ENCODE results near the gene EML3.
"Not testable (repeated sequence)": the region's sequence is repeated elsewhere in the genome, so short reads cannot be mapped to it uniquely, and the experiment has no call there.

Gene EML3

DNA sequence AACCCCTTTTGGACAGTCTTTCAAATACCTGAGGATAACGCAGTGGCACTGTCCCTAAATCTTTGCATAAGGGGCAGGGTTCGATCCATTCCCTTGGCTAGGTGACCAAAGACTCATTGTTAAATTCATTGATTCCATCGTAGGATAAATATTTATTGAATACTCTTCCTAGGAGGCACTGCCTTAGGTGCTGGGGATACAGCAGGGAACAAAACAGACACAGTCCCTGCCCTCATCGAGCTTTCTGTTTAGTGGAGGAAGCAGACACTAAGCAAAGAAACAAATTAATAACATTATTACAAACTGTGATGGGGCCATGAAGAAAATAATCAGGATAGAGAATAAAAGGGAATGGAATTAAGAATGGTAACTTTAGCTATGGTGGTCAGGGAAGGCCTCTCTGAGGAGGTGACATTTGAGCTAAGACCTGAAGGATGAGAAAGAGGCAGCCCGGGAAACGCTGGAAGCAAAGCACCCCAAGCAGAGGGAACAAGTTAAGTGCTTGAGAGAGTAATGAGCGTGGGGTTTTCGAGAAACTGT, 8.5 kb upstream of the EML3 start:
- DNase-seq = no peak

GRCh38 chr11:62616957-62617356, 4.4 kb upstream of the EML3 start:
- not testable (repeated sequence) for DNase-seq

GRCh38 chr11:62615521-62615920, 2.9 kb upstream of the EML3 start:
- DNase-seq = no peak

GRCh38 chr11:62614275-62614674, 1.7 kb upstream of the EML3 start:
- no peak for DNase-seq

DNA sequence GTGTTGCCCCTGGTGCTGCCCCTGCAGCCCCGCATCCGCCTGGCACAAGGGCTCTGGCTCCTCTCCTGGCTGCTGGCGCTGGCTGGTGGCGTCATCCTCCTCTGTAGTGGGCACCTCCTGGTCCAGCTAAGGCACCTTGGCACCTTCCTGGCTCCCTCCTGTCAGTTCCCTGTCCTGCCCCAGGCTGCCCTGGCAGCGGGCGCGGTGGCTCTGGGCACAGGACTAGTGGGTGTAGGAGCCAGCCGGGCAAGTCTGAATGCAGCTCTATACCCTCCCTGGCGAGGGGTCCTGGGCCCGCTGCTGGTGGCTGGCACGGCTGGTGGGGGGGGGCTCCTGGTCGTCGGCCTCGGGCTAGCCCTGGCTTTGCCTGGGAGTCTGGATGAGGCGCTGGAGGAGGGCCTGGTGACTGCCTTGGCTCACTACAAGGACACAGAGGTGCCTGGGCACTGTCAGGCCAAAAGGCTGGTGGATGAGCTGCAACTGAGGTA, 760 bp upstream of the EML3 start:
- DNase-seq = no peak

- no peak for DNase-seq
These were observed 740 bp downstream of the EML3 start for GRCh38 chr11:62611705-62612365.

DNA sequence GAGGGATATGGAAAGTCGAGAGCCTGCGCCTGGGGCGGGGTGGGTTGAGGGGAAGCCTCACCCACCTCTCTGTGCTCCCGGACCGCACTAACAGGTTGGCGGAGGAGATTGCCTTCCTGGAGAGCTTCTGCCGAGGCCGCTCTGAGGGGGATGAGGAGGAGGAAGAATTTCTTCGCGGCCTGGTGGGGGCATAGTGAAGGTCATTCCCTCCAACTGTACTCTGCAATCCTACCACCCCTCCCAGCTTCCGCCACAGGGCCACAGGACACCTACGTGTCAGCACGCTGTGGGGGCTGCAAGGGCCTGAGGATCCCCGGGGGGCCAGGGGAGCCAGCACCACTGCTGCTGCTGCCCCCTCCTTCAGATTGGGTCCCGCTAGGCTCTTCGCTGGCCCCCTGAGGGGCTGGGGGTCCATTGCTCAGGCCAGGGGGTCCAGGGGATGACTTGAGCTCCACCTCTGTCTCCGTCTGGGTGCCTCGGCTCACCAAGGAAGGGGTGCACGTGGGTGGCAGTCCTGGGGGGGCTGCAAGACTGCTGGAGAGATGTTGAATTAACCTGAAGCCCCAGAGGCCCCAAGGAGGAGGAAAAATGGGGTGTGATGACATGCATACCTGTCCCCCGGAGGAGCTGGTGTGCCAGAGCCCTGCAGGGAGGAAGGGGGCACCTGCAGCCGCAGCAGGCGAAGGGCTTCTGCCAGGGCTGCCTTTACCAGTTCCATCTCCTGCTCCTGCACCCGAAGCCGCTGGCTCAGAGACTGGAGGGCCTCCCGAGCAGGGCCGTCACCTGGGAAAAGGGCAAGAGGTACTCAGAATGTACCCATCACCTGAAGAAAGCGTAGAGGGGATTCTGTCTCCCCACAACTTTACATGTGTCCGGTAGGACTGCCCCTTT, 1.5 kb downstream of the EML3 start:
- no peak for DNase-seq

GRCh38 chr11:62610403-62610802, 2.2 kb downstream of the EML3 start:
- no peak for DNase-seq

GRCh38 chr11:62608776-62609175, 3.8 kb downstream of the EML3 start:
- no peak for DNase-seq

DNA sequence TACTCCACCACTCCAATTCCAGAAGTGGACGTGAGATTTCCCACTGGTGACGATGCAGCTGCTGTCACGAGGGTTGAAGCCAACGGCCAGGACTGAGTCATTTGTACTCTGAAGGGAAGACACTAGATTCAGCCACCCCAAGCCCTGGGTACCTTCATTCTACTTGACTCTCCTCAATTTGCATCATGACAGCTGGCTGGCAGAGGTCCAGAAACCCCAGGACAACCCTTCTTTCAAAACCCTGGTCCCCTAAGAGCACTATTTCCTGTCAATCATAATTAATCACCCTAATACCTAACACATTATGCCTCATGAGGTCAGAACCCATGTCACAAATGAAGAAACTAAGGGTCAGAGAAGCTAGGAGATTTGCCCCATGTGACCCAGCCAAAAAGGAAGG, 4.9 kb downstream of the EML3 start:
- DNase-seq = no peak

- no peak for DNase-seq
These were observed 6.7 kb downstream of the EML3 start for GRCh38 chr11:62605902-62606301.

DNA sequence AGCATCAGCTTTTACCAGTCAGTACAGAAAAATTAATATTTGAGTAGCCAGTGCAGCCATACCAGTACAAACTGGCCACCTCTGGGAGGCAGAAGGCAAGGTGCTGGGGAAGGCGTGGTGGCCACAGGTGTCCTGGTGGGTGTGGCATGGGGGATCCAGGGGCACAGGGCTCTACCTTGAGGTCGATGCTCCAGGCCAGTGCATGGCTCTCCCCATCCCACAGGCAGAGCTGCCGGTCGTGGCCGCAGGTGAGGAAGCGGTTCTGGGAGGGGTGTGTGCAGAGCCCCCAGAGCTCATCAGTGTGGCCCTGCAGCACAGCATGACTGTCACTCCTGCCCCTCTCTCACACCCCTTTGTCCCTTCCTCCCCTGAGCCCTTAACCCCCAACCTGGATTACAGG, 7.1 kb downstream of the EML3 start:
- DNase-seq = no peak

GRCh38 chr11:62604460-62605120, 8.0 kb downstream of the EML3 start:
- no peak for DNase-seq

- no peak for DNase-seq
These were observed 8.7 kb downstream of the EML3 start for GRCh38 chr11:62603776-62604299.

- no peak for DNase-seq
These were observed 9.5 kb downstream of the EML3 start for GRCh38 chr11:62603072-62603408.

DNA sequence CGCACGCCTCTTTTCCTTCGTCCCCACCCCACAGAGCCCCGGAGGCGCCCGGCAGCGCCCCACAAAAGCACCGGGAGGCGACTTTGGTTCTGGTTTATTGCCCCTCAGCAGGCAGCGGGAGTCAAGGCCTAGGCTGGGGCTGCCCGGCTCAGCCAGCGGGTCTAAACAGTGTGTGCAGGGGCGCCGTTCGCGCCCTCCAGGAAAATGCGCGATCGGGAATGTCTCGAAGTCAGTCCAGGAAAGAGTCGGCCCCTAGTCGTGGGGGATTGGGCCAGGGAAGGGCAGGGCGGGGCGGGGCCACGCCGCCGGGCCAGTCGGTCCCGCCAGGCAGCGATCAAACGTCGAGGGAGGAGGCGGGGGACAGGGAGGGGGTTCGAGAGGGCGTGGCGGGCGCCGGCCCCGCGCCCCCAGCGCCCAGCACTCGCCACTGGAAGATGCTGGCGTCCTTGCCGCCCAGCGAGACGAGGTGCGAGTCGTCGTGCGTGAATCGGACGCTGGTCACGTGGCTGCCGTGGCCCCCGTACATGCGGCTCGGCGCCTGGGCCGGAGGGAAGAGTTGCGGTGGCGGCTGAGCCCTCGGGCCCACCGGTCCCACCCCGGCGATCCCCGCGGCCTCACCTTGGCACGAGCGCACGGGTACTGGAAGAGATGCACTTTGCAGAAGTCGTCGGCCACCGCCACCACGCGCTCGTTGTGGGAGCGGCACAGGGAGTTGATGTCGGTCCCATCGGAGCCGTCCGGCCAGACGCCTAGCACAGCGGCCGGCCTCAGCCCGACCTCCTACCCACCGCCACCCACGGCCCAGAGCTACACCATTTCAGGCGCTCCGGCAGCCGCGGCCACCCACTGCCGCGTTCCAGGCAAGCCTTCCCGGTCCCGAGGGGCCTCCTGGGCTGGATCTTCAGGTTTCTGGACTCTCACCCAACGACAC, 10.2 kb downstream of the EML3 start:
- peak; percentile 71 for DNase-seq

GRCh38 chr11:62601372-62602140, 11.0 kb downstream of the EML3 start, which contains the start of gene MTA2:
MTA2 (minus strand) TSS chr11:62601865; CDS start chr11:62601450, 415 bp downstream.
- peak; percentile 95 for DNase-seq

GRCh38 chr11:62601122-62601371, 11.5 kb downstream of the EML3 start:
- no peak for DNase-seq

- DNase-seq = no peak
These were observed 12.0 kb downstream of the EML3 start for GRCh38 chr11:62600367-62601121.

- DNase-seq = no peak
These were observed 12.7 kb downstream of the EML3 start for GRCh38 chr11:62599901-62600300.

Measured in NCI-H748 treated with DMSO at 0.1 percent for 48 hours (cell line).